Panc1 (cell line): Measurements from ENCODE around the gene KRT6A.

ENCODE experiments used
- POLR2AphosphoS5 ChIP-seq: IDR thresholded peaks from 2 replicates; pipeline ENCODE4 v1.6.1; 2012; ENCODE audit warnings: mild to moderate bottlenecking, low read depth, low read length, moderate library complexity
- REST ChIP-seq, 2 experiments: IDR thresholded peaks; 2 replicates each; pipeline ENCODE4 v1.6.1; 2011 to 2012; ENCODE audit warnings: low read depth in 2 of 2, control low read depth in 1 of 2, low read length in 1 of 2, mild to moderate bottlenecking in 1 of 2, moderate library complexity in 1 of 2; ENCODE audit not compliant: insufficient read depth in 1 of 2
- TF ChIP-seq, protein P1 (sequence below): fragments of 450-650 bp; IDR thresholded peaks from 2 replicates; pipeline ENCODE4 v1.5.1; 2017; ENCODE audit warnings: mild to moderate bottlenecking

GRCh38 chr12:52477651-52478050 lies 15.4 kb downstream of the KRT6A start:
- TF ChIP-seq POLR2AphosphoS5 = no peak
- TF ChIP-seq, protein P1, sequence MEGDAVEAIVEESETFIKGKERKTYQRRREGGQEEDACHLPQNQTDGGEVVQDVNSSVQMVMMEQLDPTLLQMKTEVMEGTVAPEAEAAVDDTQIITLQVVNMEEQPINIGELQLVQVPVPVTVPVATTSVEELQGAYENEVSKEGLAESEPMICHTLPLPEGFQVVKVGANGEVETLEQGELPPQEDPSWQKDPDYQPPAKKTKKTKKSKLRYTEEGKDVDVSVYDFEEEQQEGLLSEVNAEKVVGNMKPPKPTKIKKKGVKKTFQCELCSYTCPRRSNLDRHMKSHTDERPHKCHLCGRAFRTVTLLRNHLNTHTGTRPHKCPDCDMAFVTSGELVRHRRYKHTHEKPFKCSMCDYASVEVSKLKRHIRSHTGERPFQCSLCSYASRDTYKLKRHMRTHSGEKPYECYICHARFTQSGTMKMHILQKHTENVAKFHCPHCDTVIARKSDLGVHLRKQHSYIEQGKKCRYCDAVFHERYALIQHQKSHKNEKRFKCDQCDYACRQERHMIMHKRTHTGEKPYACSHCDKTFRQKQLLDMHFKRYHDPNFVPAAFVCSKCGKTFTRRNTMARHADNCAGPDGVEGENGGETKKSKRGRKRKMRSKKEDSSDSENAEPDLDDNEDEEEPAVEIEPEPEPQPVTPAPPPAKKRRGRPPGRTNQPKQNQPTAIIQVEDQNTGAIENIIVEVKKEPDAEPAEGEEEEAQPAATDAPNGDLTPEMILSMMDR = no peak
- TF ChIP-seq REST (IDR thresholded peaks at IDR 0.05; ENCODE audit: insufficient read depth in 1 of 2, low read depth in 2 of 2, low read length in 1 of 2) = no peak
